GM12878 (cell line): Measurements from ENCODE around the gene ST6GALNAC3. TPM values are rescaled to one million over a fixed set of nuclear protein-coding genes. Genes with fewer than 3 reads are reported as not detected.

Source experiments
- ATAC-seq: fragments of 200-7000 bp; cut with Tn5 transposase; 3 replicates; pipeline ENCODE4 v1.9.1; 2020; ENCODE audit warnings: mild to moderate bottlenecking, moderate library complexity
- BruUV-seq: library from RNA; stranded (reverse); fragments of 400-500 nt; replicated peaks from 2 replicates; lab custom pipeline; 2021; lab: Mats Ljungman, UMichigan
- CTCF ChIA-PET: fragments of 300-600 bp; sonication (Branson Sonifier 250); formaldehyde crosslinking; extraction: SDS; loops from one replicate; lab custom pipeline; 2021; ENCODE audit warnings: inconsistent platforms; lab: Yijun Ruan, JAX
- POLR2A ChIA-PET: fragments of 350-600 bp; formaldehyde crosslinking; extraction: SDS; loops from one replicate; lab custom pipeline; 2021; ENCODE audit warnings: inconsistent platforms; lab: Charles Lee
- RAD21 ChIA-PET: fragments of 300-600 bp; sonication (Branson Sonifier 250); formaldehyde crosslinking; loops from one replicate; lab custom pipeline; 2023; ENCODE audit warnings: antibody characterized with exemption; ENCODE audit not compliant: unreplicated experiment; lab: Charles Lee
- SMC1A ChIA-PET: fragments of 300-600 bp; sonication (Branson Sonifier 250); formaldehyde crosslinking; loops from one replicate; lab custom pipeline; 2023; ENCODE audit not compliant: unreplicated experiment, uncharacterized antibody; lab: Charles Lee
- DNase-seq: peaks from one replicate; pipeline ENCODE4 v3.0.0-alpha.2; 2011; ENCODE audit warnings: low read depth, low spot score
- FAIRE-seq: peaks from 3 replicates; lab custom pipeline; 2011; peaks lifted over from hg19 to GRCh38; lab: Jason Lieb, UNC
- H2AFZ ChIP-seq: 2 replicates; pipeline ENCODE4 v1.6.0; 2011; ENCODE audit warnings: low read depth, low read length, control low read depth; ENCODE audit not compliant: control insufficient read depth
- H3K27ac ChIP-seq: 2 replicates; pipeline ENCODE4 v1.5.1; 2011; ENCODE audit warnings: control low read depth; ENCODE audit not compliant: control insufficient read depth, insufficient read depth
- H3K27me3 ChIP-seq, 2 experiments: replicated peaks in 1 of 2; 2 replicates each; pipeline versions ENCODE4 v1.6.0 to v1.6.1; 2011; ENCODE audit warnings: low read length in 1 of 2; ENCODE audit not compliant: control insufficient read depth in 2 of 2, insufficient read depth in 2 of 2
- H3K36me3 ChIP-seq, 2 experiments: 2 replicates each; pipeline ENCODE4 v1.5.1; 2011; ENCODE audit warnings: low read length in 1 of 2; ENCODE audit not compliant: control insufficient read depth in 2 of 2, insufficient read depth in 2 of 2
- H3K4me1 ChIP-seq: 2 replicates; pipeline ENCODE4 v1.6.1; 2011; ENCODE audit warnings: mild to moderate bottlenecking, low read length, moderate library complexity, mixed read lengths; ENCODE audit not compliant: control insufficient read depth, insufficient read depth
- H3K4me2 ChIP-seq: 2 replicates; pipeline ENCODE4 v1.6.0; 2011; ENCODE audit warnings: control low read depth; ENCODE audit not compliant: control insufficient read depth, insufficient read depth
- H3K4me3 ChIP-seq: fragments of 200-600 bp; sonication (generic); 2 replicates; pipeline ENCODE4 v1.5.1; 2016
- H3K79me2 ChIP-seq: 2 replicates; pipeline ENCODE4 v1.6.0; 2011; ENCODE audit warnings: low read length; ENCODE audit not compliant: control insufficient read depth, insufficient read depth
- H3K9ac ChIP-seq: 2 replicates; pipeline ENCODE4 v1.8.0; 2011; ENCODE audit warnings: low read length, control low read depth, mixed read lengths; ENCODE audit not compliant: control insufficient read depth, insufficient read depth
- H3K9me3 ChIP-seq: replicated peaks from 3 replicates; pipeline ENCODE4 v1.5.1; 2011; ENCODE audit warnings: mild to moderate bottlenecking, low read length; ENCODE audit not compliant: control insufficient read depth, insufficient read depth
- H4K20me1 ChIP-seq: 2 replicates; pipeline ENCODE4 v1.6.0; 2011; ENCODE audit not compliant: control insufficient read depth, insufficient read depth
- CBX3 ChIP-seq: fragments of 200-600 bp; sonication (generic); IDR thresholded peaks from 2 replicates; pipeline ENCODE4 v1.6.1; 2016; ENCODE audit warnings: low read depth, borderline replicate concordance
- CEBPB ChIP-seq, 2 experiments: fragments of 150-350 bp in 1 of 2; IDR thresholded peaks; 2 replicates each; pipeline ENCODE4 v1.6.1; 2012 to 2014; ENCODE audit warnings: low read depth in 2 of 2, low read length in 2 of 2, borderline replicate concordance in 1 of 2, inconsistent platforms in 1 of 2
- CHD1 ChIP-seq: IDR thresholded peaks from 2 replicates; pipeline ENCODE4 v1.6.1; 2012; ENCODE audit warnings: low read depth, low read length, improper control_type of control experiment
- CTCF ChIP-seq, 3 experiments: IDR thresholded peaks in 2 of 3; conservative IDR thresholded peaks in 1 of 3; 2 replicates each; pipeline ENCODE4 v1.5.1; 2011; ENCODE audit warnings: low read depth in 3 of 3, low read length in 3 of 3, mild to moderate bottlenecking in 3 of 3, control low read depth in 2 of 3, moderate library complexity in 2 of 3, inconsistent platforms in 1 of 3, mixed read lengths in 1 of 3; ENCODE audit not compliant: control insufficient read depth in 2 of 3, insufficient read depth in 1 of 3; ENCODE audit errors: extremely low read depth in 1 of 3
- EZH2 ChIP-seq: IDR thresholded peaks from 2 replicates; pipeline ENCODE4 v1.6.1; 2012; ENCODE audit warnings: low read depth, mild to moderate bottlenecking, control low read depth, inconsistent platforms, low read length, borderline replicate concordance; ENCODE audit not compliant: control insufficient read depth
- HDAC6 ChIP-seq: fragments of 200-600 bp; sonication (generic); IDR thresholded peaks from one replicate; pipeline ENCODE4 v1.8.0; 2017; ENCODE audit warnings: antibody characterized with exemption; ENCODE audit not compliant: unreplicated experiment
- HDGF ChIP-seq: fragments of 450-650 bp; IDR thresholded peaks from 2 replicates; pipeline ENCODE4 v1.6.1; 2016; ENCODE audit warnings: antibody characterized with exemption
- KDM1A ChIP-seq: fragments of 200-600 bp; sonication (generic); IDR thresholded peaks from 2 replicates; pipeline ENCODE4 v1.6.1; 2016; ENCODE audit warnings: borderline replicate concordance
- MTA2 ChIP-seq: fragments of 450-650 bp; IDR thresholded peaks from 2 replicates; pipeline ENCODE4 v1.6.1; 2016; ENCODE audit warnings: low read depth, mild to moderate bottlenecking, moderate library complexity
- MXI1 ChIP-seq: fragments of 150-350 bp; IDR thresholded peaks from 2 replicates; pipeline ENCODE4 v1.6.1; 2011; ENCODE audit warnings: low read depth, mild to moderate bottlenecking, inconsistent platforms, low read length, improper control_type of control experiment
- NBN ChIP-seq: fragments of 450-650 bp; IDR thresholded peaks from 2 replicates; pipeline ENCODE4 v1.6.1; 2016
- NFYA ChIP-seq: IDR thresholded peaks from 2 replicates; pipeline ENCODE4 v1.6.1; 2011; ENCODE audit warnings: low read depth, mild to moderate bottlenecking, low read length, improper control_type of control experiment, borderline replicate concordance
- RBBP5 ChIP-seq: fragments of 200-600 bp; sonication (generic); conservative IDR thresholded peaks from 2 replicates; pipeline ENCODE4 v1.6.1; 2016
- STAT3 ChIP-seq: IDR thresholded peaks from 2 replicates; pipeline ENCODE4 v1.6.1; 2011; ENCODE audit warnings: low read depth, low read length, improper control_type of control experiment
- SUZ12 ChIP-seq: fragments of 200-600 bp; sonication (generic); IDR thresholded peaks from one replicate; pipeline ENCODE4 v1.6.1; 2018; ENCODE audit warnings: antibody characterized with exemption, mild to moderate bottlenecking; ENCODE audit not compliant: unreplicated experiment
- YY1 ChIP-seq: IDR thresholded peaks from 2 replicates; pipeline ENCODE4 v1.6.1; 2011; ENCODE audit warnings: low read depth, mild to moderate bottlenecking, low read length
- ZNF207 ChIP-seq: fragments of 450-650 bp; IDR thresholded peaks from 2 replicates; pipeline ENCODE4 v1.6.1; 2014; ENCODE audit warnings: antibody characterized with exemption, mild to moderate bottlenecking, borderline replicate concordance
- WGBS: methylation state at CpG from one replicate; pipeline ENCODE4 v1.1.6; 2016; ENCODE audit warnings: low lambda C conversion rate; ENCODE audit not compliant: insufficient replicate concordance, insufficient coverage; ENCODE audit errors: missing lambda C conversion rate; 5-methylcytosine and 5-hydroxymethylcytosine counted together
- in situ Hi-C: fragments of 300-500 bp; cut with MboI; formaldehyde crosslinking; loops from 9 replicates; pipeline ENCODE4 v1.14.3; 2018; ENCODE audit warnings: mixed read lengths
- intact Hi-C: fragments of 100-400 bp; cut with micrococcal nuclease; formaldehyde crosslinking; loops from one replicate; pipeline ENCODE4 v1.14.2; 2022; ENCODE audit not compliant: unreplicated experiment
- polyA plus RNA-seq, 11 experiments: library from polyadenylated mRNA; depleted of rRNA in 4 of 11; unstranded in 6 of 11; stranded (reverse) in 5 of 11; fragments of >200 nt; fragmentation: Nextera tagmentation in 4 of 11; fragmentation: Illumina TruSeq in 1 of 11; extraction: Ambion mirVana in 4 of 11; extraction: Trizol in 1 of 11; gene quantifications; 1 replicate in 1 of 11; 2 replicates in 10 of 11; pipeline versions ENCODE4 v1.2.1 to v1.2.3, GENCODE V29; 2011 to 2016; ENCODE audit warnings: inconsistent platforms in 2 of 11, missing spikeins in 2 of 11, low read depth in 1 of 11
- total RNA-seq, 4 experiments: library from RNA; depleted of rRNA in 3 of 4; stranded (reverse); fragments of >200 nt in 3 of 4; fragmentation: Illumina TruSeq in 1 of 4; extraction: Trizol in 1 of 4; gene quantifications; 2 replicates each; pipeline versions ENCODE4 v1.2.1 to v1.2.3, GENCODE V29; 2013 to 2021
- TF ChIP-seq, protein P1 (sequence below): fragments of 450-650 bp; IDR thresholded peaks from 2 replicates; pipeline ENCODE4 v1.6.1; 2017; ENCODE audit warnings: low read depth, mild to moderate bottlenecking, moderate library complexity
- TF ChIP-seq, protein P2 (sequence below): fragments of 450-650 bp; IDR thresholded peaks from 2 replicates; pipeline ENCODE4 v1.6.1; 2016; ENCODE audit warnings: mild to moderate bottlenecking

Gene ST6GALNAC3
- total and polyA plus RNA-seq, 10 of the 15 experiments (the other 5 are each of a cell fraction or from before 2014, with no cell fraction given), result 0.04 to 0.68 (median 0.18) TPM; not detected in 3

DNA sequence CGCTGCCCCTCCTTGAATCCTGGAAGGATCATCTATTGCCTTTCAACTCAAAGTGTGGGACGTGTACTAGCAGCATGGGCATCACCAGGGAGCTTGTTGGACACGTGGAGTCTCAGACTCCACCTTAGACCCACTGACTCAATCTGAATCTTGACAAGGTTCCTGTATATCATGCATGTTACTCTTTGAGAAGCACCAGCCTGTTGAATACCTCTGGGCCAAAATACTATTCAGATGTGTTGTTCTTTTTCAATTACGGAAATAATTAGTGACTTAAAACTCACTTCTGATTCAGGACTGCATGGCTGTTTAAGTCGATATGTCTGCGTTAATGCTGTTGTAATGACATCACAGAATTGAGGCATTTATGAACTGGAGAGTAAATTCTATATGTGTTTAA lies 70.8 kb downstream of the ST6GALNAC3 start:
- TF ChIP-seq KDM1A (no peak), CHD1 (no peak), NBN (no peak), MXI1 (no peak), SUZ12 (no peak), YY1 (no peak), HDGF (no peak), NFYA (no peak), CEBPB (IDR thresholded peaks at IDR 0.05; ENCODE audit: borderline replicate concordance in 1 of 2, low read depth in 2 of 2, low read length in 2 of 2) (no peak), MTA2 (no peak), ZNF207 (no peak), RBBP5 (no peak), HDAC6 (no peak), EZH2 (no peak), CTCF (IDR thresholded peaks at IDR 0.05 in 2 of 3, conservative IDR thresholded peaks at IDR 0.05 in 1 of 3; ENCODE audit: control insufficient read depth in 2 of 3, extremely low read depth in 1 of 3, insufficient read depth in 1 of 3, low read depth in 3 of 3, low read length in 3 of 3) (no peak), STAT3 (no peak), CBX3 (no peak)
- TF ChIP-seq, protein P1, sequence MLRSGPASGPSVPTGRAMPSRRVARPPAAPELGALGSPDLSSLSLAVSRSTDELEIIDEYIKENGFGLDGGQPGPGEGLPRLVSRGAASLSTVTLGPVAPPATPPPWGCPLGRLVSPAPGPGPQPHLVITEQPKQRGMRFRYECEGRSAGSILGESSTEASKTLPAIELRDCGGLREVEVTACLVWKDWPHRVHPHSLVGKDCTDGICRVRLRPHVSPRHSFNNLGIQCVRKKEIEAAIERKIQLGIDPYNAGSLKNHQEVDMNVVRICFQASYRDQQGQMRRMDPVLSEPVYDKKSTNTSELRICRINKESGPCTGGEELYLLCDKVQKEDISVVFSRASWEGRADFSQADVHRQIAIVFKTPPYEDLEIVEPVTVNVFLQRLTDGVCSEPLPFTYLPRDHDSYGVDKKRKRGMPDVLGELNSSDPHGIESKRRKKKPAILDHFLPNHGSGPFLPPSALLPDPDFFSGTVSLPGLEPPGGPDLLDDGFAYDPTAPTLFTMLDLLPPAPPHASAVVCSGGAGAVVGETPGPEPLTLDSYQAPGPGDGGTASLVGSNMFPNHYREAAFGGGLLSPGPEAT, result no peak
- TF ChIP-seq, protein P2, sequence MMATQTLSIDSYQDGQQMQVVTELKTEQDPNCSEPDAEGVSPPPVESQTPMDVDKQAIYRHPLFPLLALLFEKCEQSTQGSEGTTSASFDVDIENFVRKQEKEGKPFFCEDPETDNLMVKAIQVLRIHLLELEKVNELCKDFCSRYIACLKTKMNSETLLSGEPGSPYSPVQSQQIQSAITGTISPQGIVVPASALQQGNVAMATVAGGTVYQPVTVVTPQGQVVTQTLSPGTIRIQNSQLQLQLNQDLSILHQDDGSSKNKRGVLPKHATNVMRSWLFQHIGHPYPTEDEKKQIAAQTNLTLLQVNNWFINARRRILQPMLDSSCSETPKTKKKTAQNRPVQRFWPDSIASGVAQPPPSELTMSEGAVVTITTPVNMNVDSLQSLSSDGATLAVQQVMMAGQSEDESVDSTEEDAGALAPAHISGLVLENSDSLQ, result no peak
- TF ChIP-seq, all 136 proteins: peak for 0
- Histone ChIP-seq H3K4me2 (no peak overlapping the region), H3K36me3 (no peaks in the 10 kb centered on the region), H3K9ac (no peak overlapping the region), H2AFZ (no peak overlapping the region), H3K4me1 (no peaks in the 10 kb centered on the region), H3K4me3 (no peak overlapping the region), H3K27me3 (peaks cover 0 to 2% of the 10 kb centered on the region in 2 experiments; a peak in 1 of 4 replicates), H4K20me1 (no peaks in the 10 kb centered on the region), H3K9me3 (no peaks in the 10 kb centered on the region), H3K79me2 (no peaks in the 10 kb centered on the region), H3K27ac (no peak overlapping the region)
- SMC1A ChIA-PET, result interaction anchor here (1.0 kb wide), 1 partner anchor 23 kb away, joined by 3 read pairs; no protein-coding TSS in a partner anchor
- DNase-seq, result no peak
- no peak for FAIRE-seq
- 11% methylated on average over 6 of the region's 6 CpGs for WGBS
- RAD21 ChIA-PET, result no interaction called here
- ATAC-seq, result no peak
- intact Hi-C loops, result no loop called here
- CTCF ChIA-PET, result interaction anchor here (0.6 to 1.8 kb wide), 3 partner anchors 9 to 945 kb away, joined by 3 to 5 read pairs (median 4); no protein-coding TSS in a partner anchor
- no TSS peak for BruUV-seq
- in situ Hi-C loops, result no loop called here
- POLR2A ChIA-PET, result no interaction called here
